Testis (tissue), 3 donors: ENCODE measurements around the gene SFMBT1. TPM values are rescaled to one million over a fixed set of nuclear protein-coding genes. Genes with fewer than 3 reads are reported as not detected.

Source experiments
- DNase-seq: peaks from one replicate; pipeline ENCODE4 v3.0.0-alpha.2; 2019
- H3K27ac ChIP-seq, 2 donors: fragments of 200-600 bp; sonication (generic); one replicate each; pipeline ENCODE4 v1.5.1; 2019
- H3K27me3 ChIP-seq: fragments of 200-600 bp; sonication (generic); one replicate; pipeline ENCODE4 v1.5.1; 2019
- H3K36me3 ChIP-seq: fragments of 200-600 bp; sonication (generic); one replicate; pipeline ENCODE4 v1.5.1; 2017; ENCODE audit warnings: low read depth; ENCODE audit errors: missing control alignments
- H3K4me1 ChIP-seq: fragments of 200-600 bp; sonication (generic); one replicate; pipeline ENCODE4 v1.5.1; 2019
- H3K4me3 ChIP-seq, 2 donors: fragments of 200-600 bp; sonication (generic); one replicate each; pipeline ENCODE4 v1.5.1; 2017 to 2019
- H3K9me3 ChIP-seq: fragments of 200-600 bp; sonication (generic); one replicate; pipeline ENCODE4 v1.5.1; 2017
- CTCF ChIP-seq, 3 experiments: fragments of 450-650 bp in 2 of 3; fragments of 200-600 bp in 1 of 3; sonication (generic) in 1 of 3; IDR thresholded peaks; one replicate each; pipeline ENCODE4 v1.5.1; 2016 to 2019; ENCODE audit warnings: antibody characterized with exemption in 3 of 3, mild to moderate bottlenecking in 2 of 3, moderate library complexity in 1 of 3
- POLR2A ChIP-seq: fragments of 450-650 bp; IDR thresholded peaks from one replicate; pipeline ENCODE4 v1.6.1; 2017; ENCODE audit warnings: antibody characterized with exemption, mild to moderate bottlenecking, moderate library complexity
- WGBS, 2 donors: methylation state at CpG; one replicate each; pipeline ENCODE4 v1.1.5; 2018; 5-methylcytosine and 5-hydroxymethylcytosine counted together
- intact Hi-C: fragments of 100-400 bp; cut with DNase I; formaldehyde crosslinking; loops from one replicate; pipeline ENCODE4 v1.15.1; 2023; ENCODE audit warnings: low total_unique reads
- polyA plus RNA-seq: library from polyadenylated mRNA; stranded (reverse); fragments of 350-450 nt; fragmentation: Illumina TruSeq; extraction: RNeasy Lipid Tissue Mini Kit (QIAGEN cat#74804); gene quantifications from one replicate; pipeline ENCODE4 v1.2.3, GENCODE V29; 2014; ENCODE audit warnings: low read depth, low replicate concordance; ENCODE audit not compliant: insufficient read depth
- total RNA-seq, 2 donors: library from RNA; depleted of rRNA; stranded (reverse); fragments of >200 nt; gene quantifications; one replicate each; pipeline ENCODE4 v1.2.3, GENCODE V29; 2016

Gene SFMBT1
- total and polyA plus RNA-seq, 3 donors from 2014 or later, result 82.4 to 158 (median 143) TPM

DNA sequence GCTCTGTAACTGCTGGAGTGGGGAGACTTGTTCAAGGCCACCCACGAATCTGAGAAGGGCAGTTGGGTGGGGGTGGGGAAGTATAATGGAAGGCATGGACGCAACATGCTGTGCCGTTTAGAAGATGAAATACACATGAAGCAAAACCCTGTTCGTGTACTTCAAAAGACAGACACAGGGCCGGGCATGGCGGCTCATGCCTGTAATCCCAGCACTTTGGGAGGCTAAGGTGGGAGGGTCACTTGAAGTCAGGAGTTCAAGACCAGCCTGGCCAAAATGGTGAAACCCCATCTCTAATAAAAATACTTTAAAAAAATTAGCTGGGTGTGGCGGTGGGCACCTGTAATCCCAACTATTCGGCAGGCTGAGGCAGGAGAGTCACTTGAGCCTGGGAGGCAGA is 36.9 kb upstream of the SFMBT1 start:
- H3K4me3 ChIP-seq, result no peak overlapping the region
- intact Hi-C loops, result no loop called here
- no peaks in the 10 kb centered on the region for H3K9me3 ChIP-seq
- H3K36me3 ChIP-seq, result no peaks in the 10 kb centered on the region
- TF ChIP-seq CTCF (IDR thresholded peaks at IDR 0.05), result no peak
- TF ChIP-seq POLR2A, result no peak
- H3K4me1 ChIP-seq, result no peaks in the 10 kb centered on the region
- DNase-seq, result no peak
- no peaks in the 10 kb centered on the region for H3K27me3 ChIP-seq
- 80 to 92% methylated on average over 6 to 8 of the region's 8 CpGs for WGBS, 2 donors
- H3K27ac ChIP-seq, result no peak overlapping the region

DNA sequence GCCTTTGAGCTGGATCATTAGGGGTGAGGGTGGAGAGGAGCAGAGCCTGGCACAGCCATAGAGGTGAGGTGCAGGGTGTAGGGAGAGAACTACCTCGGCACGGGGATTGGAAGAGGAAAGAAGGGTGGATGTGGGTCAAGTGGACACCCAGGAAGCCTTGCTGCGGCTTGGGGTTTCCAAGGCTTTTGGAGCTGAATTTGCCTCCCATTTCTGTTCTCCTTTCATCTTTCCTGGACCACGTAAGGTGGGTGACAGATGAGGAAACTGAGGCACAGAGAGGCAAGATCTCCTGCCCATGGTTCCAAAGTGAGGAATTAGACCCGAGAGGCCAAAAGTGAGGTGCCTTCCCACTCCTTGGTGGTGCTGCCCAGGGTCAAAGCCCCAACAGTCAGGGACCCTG is 35.4 kb upstream of the SFMBT1 start:
- Histone ChIP-seq H3K27ac (no peak overlapping the region), H3K4me3 (no peak overlapping the region), H3K36me3 (no peaks in the 10 kb centered on the region), H3K27me3 (no peaks in the 10 kb centered on the region), H3K9me3 (no peaks in the 10 kb centered on the region), H3K4me1 (no peaks in the 10 kb centered on the region)
- intact Hi-C loops, result no loop called here
- WGBS, 2 donors, result 88 to 93% methylated on average over 5 of the region's 5 CpGs
- no peak for DNase-seq
- TF ChIP-seq CTCF (IDR thresholded peaks at IDR 0.05) (no peak), POLR2A (no peak)

- Histone ChIP-seq H3K4me1 (no peaks in the 10 kb centered on the region), H3K27ac (no peak overlapping the region), H3K9me3 (no peaks in the 10 kb centered on the region), H3K27me3 (no peaks in the 10 kb centered on the region), H3K36me3 (no peaks in the 10 kb centered on the region), H3K4me3 (no peak overlapping the region)
- DNase-seq, result no peak
- intact Hi-C loops, result no loop called here
- 88 to 94% methylated on average over 7 of the region's 7 CpGs for WGBS, 2 donors
- TF ChIP-seq CTCF (IDR thresholded peaks at IDR 0.05), result no peak
- no peak for TF ChIP-seq POLR2A
These were observed 34.8 kb upstream of the SFMBT1 start for GRCh38 chr3:53080612-53081205.

- intact Hi-C loops, result no loop called here
- H3K4me1 ChIP-seq, result no peaks in the 10 kb centered on the region
- no peak overlapping the region for H3K4me3 ChIP-seq
- DNase-seq, result no peak
- no peak for TF ChIP-seq POLR2A
- no peak for TF ChIP-seq CTCF (IDR thresholded peaks at IDR 0.05)
- no peaks in the 10 kb centered on the region for H3K27me3 ChIP-seq
- H3K36me3 ChIP-seq, result no peaks in the 10 kb centered on the region
- no peak overlapping the region for H3K27ac ChIP-seq
- H3K9me3 ChIP-seq, result no peaks in the 10 kb centered on the region
- 73 to 77% methylated on average over 12 of the region's 12 CpGs for WGBS, 2 donors
These were observed 34.1 kb upstream of the SFMBT1 start for GRCh38 chr3:53079791-53080555.

GRCh38 chr3:53079147-53079546 is 33.3 kb upstream of the SFMBT1 start:
- no peak for DNase-seq

More at GRCh38 chr3:53079147-53079546, 33.3 kb upstream of the SFMBT1 start:
- intact Hi-C loops, result no loop called here
- Histone ChIP-seq H3K9me3 (no peaks in the 10 kb centered on the region), H3K4me3 (no peak overlapping the region), H3K27ac (no peak overlapping the region), H3K27me3 (no peaks in the 10 kb centered on the region), H3K4me1 (no peaks in the 10 kb centered on the region), H3K36me3 (no peaks in the 10 kb centered on the region)
- WGBS, 2 donors, result 90 to 97% methylated on average over 6 of the region's 6 CpGs
- TF ChIP-seq CTCF (IDR thresholded peaks at IDR 0.05), result no peak
- TF ChIP-seq POLR2A, result no peak
